ENCODE measurements around the gene ABHD12.

ABHD12 gene

GRCh38 chr20:25291432-25292133, 99.1 kb downstream of the ABHD12 start:
- H3K4me3 ChIP-seq (ENCODE audit: low read length) = no peak overlapping the region
- no peak for DNase-seq (ENCODE audit: low read depth)
- TF ChIP-seq CTCF (conservative IDR thresholded peaks at IDR 0.05; ENCODE audit: low read depth, low read length) = no peak

GRCh38 chr20:25290646-25291431, 99.8 kb downstream of the ABHD12 start:
- DNase-seq (ENCODE audit: low read depth) = no peak
- H3K4me3 ChIP-seq (ENCODE audit: low read length) = no peak overlapping the region
- no peak for TF ChIP-seq CTCF (conservative IDR thresholded peaks at IDR 0.05; ENCODE audit: low read depth, low read length)

- no peak for TF ChIP-seq CTCF (conservative IDR thresholded peaks at IDR 0.05; ENCODE audit: low read depth, low read length)
- H3K4me3 ChIP-seq (ENCODE audit: low read length) = no peak overlapping the region
- no peak for DNase-seq (ENCODE audit: low read depth)
These were observed 100.6 kb downstream of the ABHD12 start for GRCh38 chr20:25289886-25290597.

GRCh38 chr20:25288291-25289181, 102.1 kb downstream of the ABHD12 start:
- no peak for TF ChIP-seq CTCF (conservative IDR thresholded peaks at IDR 0.05; ENCODE audit: low read depth, low read length)
- DNase-seq (ENCODE audit: low read depth) = no peak
- H3K4me3 ChIP-seq (ENCODE audit: low read length) = no peak overlapping the region

GRCh38 chr20:25287631-25288290, 102.9 kb downstream of the ABHD12 start:
- no peak for TF ChIP-seq CTCF (conservative IDR thresholded peaks at IDR 0.05; ENCODE audit: low read depth, low read length)
- DNase-seq (ENCODE audit: low read depth) = no peak

GRCh38 chr20:25286917-25287316, 103.7 kb downstream of the ABHD12 start:
- H3K4me3 ChIP-seq (ENCODE audit: low read length) = no peak overlapping the region
- no peak for DNase-seq (ENCODE audit: low read depth)
- no peak for TF ChIP-seq CTCF (conservative IDR thresholded peaks at IDR 0.05; ENCODE audit: low read depth, low read length)

More at GRCh38 chr20:25287631-25288290, 102.9 kb downstream of the ABHD12 start:
- H3K4me3 ChIP-seq (ENCODE audit: low read length) = no peak overlapping the region

Measured in retinal pigment epithelial cell (primary cell).